ENCODE data around the gene CCS.

DNA sequence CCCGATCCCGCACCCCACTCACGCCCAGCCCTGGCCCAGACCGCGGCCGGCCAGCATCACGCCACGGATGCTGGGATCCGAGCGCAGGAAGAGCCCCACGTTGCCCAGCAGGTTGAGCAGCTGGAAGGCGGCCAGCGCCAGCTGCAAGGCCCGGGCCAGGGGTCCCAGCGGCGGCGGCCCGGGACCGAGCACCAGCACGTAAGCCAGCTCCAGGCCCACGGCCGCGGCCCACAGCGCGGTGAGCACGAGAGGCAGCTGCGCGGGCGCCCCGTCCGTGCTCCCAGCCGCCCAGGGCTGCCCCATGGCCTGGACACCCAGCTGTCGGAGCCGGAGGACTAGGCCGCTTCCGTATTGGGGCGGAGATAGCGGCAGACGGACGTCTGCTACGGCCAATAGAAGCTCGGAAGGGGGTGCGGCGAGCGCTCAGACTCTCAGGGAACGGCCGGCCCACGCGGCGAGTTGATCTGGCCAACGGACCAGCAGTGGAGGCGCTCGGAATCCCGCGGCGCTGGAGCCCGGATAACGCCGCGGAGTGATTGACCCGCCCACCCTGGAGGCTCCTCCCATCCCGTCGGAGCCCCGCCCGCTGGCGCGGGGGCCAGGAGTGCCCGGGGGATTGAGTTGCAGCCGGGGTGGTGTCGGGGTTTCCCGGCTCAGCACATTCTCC is 47.2 kb upstream of the CCS start, which contains the start of gene ZDHHC24:
- TF ChIP-seq CTCF (IDR thresholded peaks at IDR 0.05) (peak in 2 of 6 experiments; percentile 2 to 8), POLR2A (IDR thresholded peaks at IDR 0.05) (peak; percentile 65)

Measured in Peyer's patch (tissue), 4 donors.